ENCODE data around the gene ZFX. TPM values are rescaled to one million over a fixed set of nuclear protein-coding genes. Genes with fewer than 3 reads are reported as not detected.

ZFX gene
- total and polyA plus RNA-seq, 10 of the 15 experiments (the other 5 are each of a cell fraction or from before 2014, with no cell fraction given), result 6.8 to 40.9 (median 24.6) TPM

DNA sequence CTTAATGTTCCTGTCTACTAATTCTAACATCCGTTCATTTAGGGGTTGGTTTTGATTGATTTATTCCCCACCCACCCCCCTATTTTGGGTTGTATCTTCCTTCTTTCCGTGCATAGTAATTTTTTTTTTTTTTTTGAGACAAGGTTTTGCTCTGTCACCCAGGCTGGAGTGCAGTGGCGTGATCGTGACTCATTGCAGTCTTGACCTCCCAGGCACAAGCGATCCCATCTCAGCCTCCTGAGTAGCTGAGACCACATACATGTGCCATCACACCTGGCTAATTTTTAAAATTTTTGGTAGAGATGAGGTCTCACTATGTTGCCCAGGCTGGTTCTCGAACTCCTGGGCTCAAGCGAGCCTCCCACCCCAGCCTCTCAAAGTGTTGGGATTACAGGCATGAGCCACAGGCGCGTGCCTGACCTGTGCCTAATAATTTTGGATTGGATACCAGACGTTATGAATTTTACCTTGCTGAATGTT lies 79.9 kb downstream of the ZFX start:
- Histone ChIP-seq H3K4me1 (ENCODE audit: control insufficient read depth, insufficient read depth, low read length) (peaks cover 4% of the 10 kb centered on the region), H3K4me2 (ENCODE audit: control insufficient read depth, insufficient read depth) (no peak overlapping the region), H3K79me2 (ENCODE audit: control insufficient read depth, insufficient read depth, low read length) (no peaks in the 10 kb centered on the region), H3K36me3 (ENCODE audit: control insufficient read depth in 2 of 2, insufficient read depth in 2 of 2, low read length in 1 of 2) (no peaks in the 10 kb centered on the region), H3K9ac (ENCODE audit: control insufficient read depth, insufficient read depth, low read length) (no peak overlapping the region), H3K4me3 (no peak overlapping the region), H3K9me3 (replicated peaks; ENCODE audit: control insufficient read depth, insufficient read depth, low read length) (peaks cover 5% of the 10 kb centered on the region; the same call in 2 of the 3 replicates), H2AFZ (ENCODE audit: control insufficient read depth, low read depth, low read length) (no peak overlapping the region), H4K20me1 (ENCODE audit: control insufficient read depth, insufficient read depth) (no peaks in the 10 kb centered on the region), H3K27me3 (replicated peaks in 1 of 2; ENCODE audit: control insufficient read depth in 2 of 2, insufficient read depth in 2 of 2, low read length in 1 of 2) (no peaks in the 10 kb centered on the region), H3K27ac (ENCODE audit: control insufficient read depth, insufficient read depth) (no peak overlapping the region)
- ChIA-PET POLR2A (no interaction called here), RAD21 (ENCODE audit: unreplicated experiment) (no interaction called here), CTCF (no interaction called here), SMC1A (ENCODE audit: uncharacterized antibody, unreplicated experiment) (no interaction called here)
- no peak for TF ChIP-seq TBL1XR1 (IDR thresholded peaks at IDR 0.05; ENCODE audit: low read depth, low read length)
- no peak for TF ChIP-seq TCF12 (IDR thresholded peaks at IDR 0.05; ENCODE audit: low read depth, low read length)
- no peak for TF ChIP-seq MYB (IDR thresholded peaks at IDR 0.05; ENCODE audit: borderline replicate concordance, low read depth, low read length)
- TF ChIP-seq BRCA1 (IDR thresholded peaks at IDR 0.05; ENCODE audit: low read depth, low read length), result no peak
- TF ChIP-seq NR2F1 (conservative IDR thresholded peaks at IDR 0.05), result no peak
- TF ChIP-seq PAX8 (IDR thresholded peaks at IDR 0.05), result no peak
- no peak for TF ChIP-seq WRNIP1 (IDR thresholded peaks at IDR 0.05; ENCODE audit: borderline replicate concordance, low read depth, low read length)
- no peak for TF ChIP-seq RB1 (IDR thresholded peaks at IDR 0.05; ENCODE audit: borderline replicate concordance)
- no peak for TF ChIP-seq MXI1 (IDR thresholded peaks at IDR 0.05; ENCODE audit: low read depth, low read length)
- TF ChIP-seq NFIC (IDR thresholded peaks at IDR 0.05; ENCODE audit: low read depth, low read length), result no peak
- no peak for TF ChIP-seq POLR2AphosphoS2 (IDR thresholded peaks at IDR 0.05; ENCODE audit: low read depth, low read length)
- no peak for TF ChIP-seq RELA (IDR thresholded peaks at IDR 0.05; ENCODE audit: borderline replicate concordance, partially characterized antibody)
- in situ Hi-C loops (cut with MboI), result no loop called here
- intact Hi-C loops (cut with micrococcal nuclease; ENCODE audit: unreplicated experiment), result no loop called here
- DNase-seq (ENCODE audit: low read depth, low spot score) (no peak), ATAC-seq (no peak), FAIRE-seq (no peak)
- no TSS peak for BruUV-seq (replicated peaks)
- 67% methylated on average over 10 of the region's 10 CpGs for WGBS (ENCODE audit: insufficient coverage, insufficient replicate concordance, low lambda C conversion rate, missing lambda C conversion rate)
